KMS-11 (cell line): Measurements from ENCODE around the gene PRR20A.
"Not testable (repeated sequence)": the region's sequence is repeated elsewhere in the genome, so short reads cannot be mapped to it uniquely, and the experiment has no call there.

Experiments
- H2AFZ ChIP-seq: fragments of 200-600 bp; sonication (generic); 2 replicates; pipeline ENCODE4 v1.6.1; 2016; ENCODE audit warnings: antibody characterized with exemption, mixed run types, low read depth
- H3K27ac ChIP-seq: fragments of 200-600 bp; sonication (generic); 2 replicates; pipeline ENCODE4 v1.6.1; 2016; ENCODE audit warnings: mild to moderate bottlenecking, mixed run types
- H3K27me3 ChIP-seq: fragments of 200-600 bp; sonication (generic); 2 replicates; pipeline ENCODE4 v1.6.1; 2017; ENCODE audit warnings: mild to moderate bottlenecking, low read depth, mixed run types, moderate library complexity; ENCODE audit not compliant: insufficient read depth
- H3K36me3 ChIP-seq: fragments of 200-600 bp; sonication (generic); 2 replicates; pipeline ENCODE4 v1.6.1; 2017; ENCODE audit warnings: mild to moderate bottlenecking, mixed run types; ENCODE audit not compliant: insufficient read depth
- H3K4me1 ChIP-seq: fragments of 200-600 bp; sonication (generic); 2 replicates; pipeline ENCODE4 v1.6.1; 2016; ENCODE audit warnings: mild to moderate bottlenecking, low read depth, mixed run types; ENCODE audit not compliant: poor library complexity, severe bottlenecking
- H3K4me2 ChIP-seq: fragments of 200-600 bp; sonication (generic); 2 replicates; pipeline ENCODE4 v1.7.0; 2016; ENCODE audit warnings: mild to moderate bottlenecking, mixed run types
- H3K4me3 ChIP-seq: fragments of 200-600 bp; sonication (generic); IDR thresholded peaks from 2 replicates; pipeline ENCODE4 v1.6.1; 2017; ENCODE audit warnings: low read depth, low read length, mixed read lengths; ENCODE audit not compliant: insufficient read depth
- H3K79me2 ChIP-seq: fragments of 200-600 bp; sonication (generic); 2 replicates; pipeline ENCODE4 v1.6.1; 2016; ENCODE audit warnings: low read depth, mixed run types; ENCODE audit not compliant: insufficient read depth
- H3K9ac ChIP-seq: fragments of 200-600 bp; sonication (generic); 2 replicates; pipeline ENCODE4 v1.6.1; 2016; ENCODE audit warnings: mild to moderate bottlenecking, mixed run types
- H4K20me1 ChIP-seq: fragments of 200-600 bp; sonication (generic); 2 replicates; pipeline ENCODE4 v1.6.1; 2016; ENCODE audit warnings: mild to moderate bottlenecking, mixed run types; ENCODE audit not compliant: insufficient read depth
- CTCF ChIP-seq: fragments of 200-600 bp; sonication (generic); conservative IDR thresholded peaks from 2 replicates; pipeline ENCODE4 v1.6.1; 2017; ENCODE audit warnings: low read depth, mild to moderate bottlenecking, antibody characterized with exemption, low read length, moderate library complexity, mixed read lengths

PRR20A gene

GRCh38 chr13:57140235-57140968, at the start of gene PRR20A:
PRR20A (plus strand) TSS chr13:57140918; CDS start chr13:57141305, 387 bp downstream.
- H3K27ac ChIP-seq, H3K27me3 ChIP-seq, H3K4me3 ChIP-seq, H3K36me3 ChIP-seq, H3K79me2 ChIP-seq, H3K9ac ChIP-seq, H3K4me1 ChIP-seq, H2AFZ ChIP-seq, H3K4me2 ChIP-seq, H4K20me1 ChIP-seq: not testable (repeated sequence)

GRCh38 chr13:57114945-57115344, 25.8 kb upstream of the PRR20A start:
- H3K27ac ChIP-seq, result no peak overlapping the region
- no peak overlapping the region for H3K4me3 ChIP-seq
- no peak for TF ChIP-seq CTCF
- H3K79me2 ChIP-seq, result no peaks in the 10 kb centered on the region
- no peaks in the 10 kb centered on the region for H4K20me1 ChIP-seq
- H3K36me3 ChIP-seq, result no peaks in the 10 kb centered on the region
- H2AFZ ChIP-seq, result no peak overlapping the region
- no peak overlapping the region for H3K9ac ChIP-seq
- H3K4me2 ChIP-seq, result no peak overlapping the region
- H3K4me1 ChIP-seq, result no peaks in the 10 kb centered on the region
- H3K27me3 ChIP-seq, result no peaks in the 10 kb centered on the region

DNA sequence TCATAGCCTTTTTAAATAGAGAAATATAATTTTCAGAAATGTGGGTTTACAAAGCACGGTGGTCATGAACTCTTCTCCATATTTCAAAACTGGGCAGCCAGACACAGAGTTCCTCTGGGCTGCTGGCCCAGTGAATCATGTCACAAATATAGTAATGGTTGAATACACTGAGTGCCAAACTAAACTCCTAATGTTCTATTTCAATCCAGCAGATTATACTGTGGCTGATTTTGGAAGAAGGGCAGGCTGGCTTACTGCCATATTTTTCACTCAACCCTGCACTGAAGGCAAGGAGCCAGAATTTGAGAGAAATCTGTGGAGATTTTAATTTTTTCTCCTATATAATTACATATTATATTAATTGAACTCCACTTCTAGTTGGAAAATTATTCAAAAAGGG, 17.0 kb upstream of the PRR20A start:
- no peaks in the 10 kb centered on the region for H4K20me1 ChIP-seq
- H3K79me2 ChIP-seq, result no peaks in the 10 kb centered on the region
- no peaks in the 10 kb centered on the region for H3K36me3 ChIP-seq
- H3K4me2 ChIP-seq, result no peak overlapping the region
- no peak overlapping the region for H3K27ac ChIP-seq
- H3K4me1 ChIP-seq, result no peaks in the 10 kb centered on the region
- H3K9ac ChIP-seq, result no peak overlapping the region
- no peak overlapping the region for H2AFZ ChIP-seq
- TF ChIP-seq CTCF, result no peak
- no peaks in the 10 kb centered on the region for H3K27me3 ChIP-seq
- no peak overlapping the region for H3K4me3 ChIP-seq

- Histone ChIP-seq H2AFZ (no peak overlapping the region), H3K27me3 (no peaks in the 10 kb centered on the region), H4K20me1 (no peaks in the 10 kb centered on the region), H3K36me3 (no peaks in the 10 kb centered on the region), H3K79me2 (no peaks in the 10 kb centered on the region), H3K27ac (no peak overlapping the region), H3K4me1 (no peaks in the 10 kb centered on the region), H3K9ac (no peak overlapping the region), H3K4me3 (no peak overlapping the region), H3K4me2 (no peak overlapping the region)
- no peak for TF ChIP-seq CTCF
Measured at GRCh38 chr13:57128909-57129308, 11.8 kb upstream of the PRR20A start.

GRCh38 chr13:57136093-57136492, 4.6 kb upstream of the PRR20A start:
- Histone ChIP-seq H3K27me3 (no peaks in the 10 kb centered on the region), H3K36me3 (no peaks in the 10 kb centered on the region), H3K4me3 (no peak overlapping the region), H2AFZ (no peak overlapping the region), H3K4me2 (no peak overlapping the region), H3K4me1 (no peaks in the 10 kb centered on the region), H3K27ac (no peak overlapping the region), H4K20me1 (no peaks in the 10 kb centered on the region), H3K79me2 (no peaks in the 10 kb centered on the region), H3K9ac (no peak overlapping the region)
- TF ChIP-seq CTCF, result no peak
